Neural crest cell (in vitro differentiated cells): ENCODE results near the gene PHYHIPL. TPM values are rescaled to one million over a fixed set of nuclear protein-coding genes. Genes with fewer than 3 reads are reported as not detected.

Source experiments
- DNase-seq: peaks from one replicate; pipeline ENCODE4 v3.0.0; 2021; ENCODE audit warnings: low read depth, mixed read lengths, low spot score
- H3K27ac Mint-ChIP-seq: one replicate; pipeline ENCODE4 v1.8.0; 2021; ENCODE audit warnings: mild to moderate bottlenecking, mixed read lengths; ENCODE audit not compliant: unreplicated experiment
- H3K27me3 Mint-ChIP-seq: 2 replicates; pipeline ENCODE4 v1.8.0; 2021; ENCODE audit warnings: low read depth, mild to moderate bottlenecking, mixed read lengths
- H3K36me3 Mint-ChIP-seq: 2 replicates; pipeline ENCODE4 v1.8.0; 2021; ENCODE audit warnings: low read depth, mild to moderate bottlenecking, mixed read lengths
- H3K4me1 Mint-ChIP-seq: 2 replicates; pipeline ENCODE4 v1.8.0; 2021; ENCODE audit warnings: mixed read lengths
- H3K4me3 Mint-ChIP-seq: one replicate; pipeline ENCODE4 v1.8.0; 2021; ENCODE audit warnings: mild to moderate bottlenecking, mixed read lengths
- H3K9me3 Mint-ChIP-seq: 2 replicates; pipeline ENCODE4 v1.8.0; 2021; ENCODE audit warnings: mixed read lengths
- CTCF ChIP-seq: fragments of 200-600 bp; sonication (generic); conservative IDR thresholded peaks from 2 replicates; pipeline ENCODE4 v1.5.0; 2021; ENCODE audit warnings: antibody characterized with exemption, mild to moderate bottlenecking
- total RNA-seq: library from RNA; stranded (reverse); gene quantifications from 2 replicates; pipeline ENCODE4 v1.2.1, GENCODE V29; 2021

PHYHIPL gene
- total RNA-seq, 1 donor from 2014 or later: 17.5 TPM

DNA sequence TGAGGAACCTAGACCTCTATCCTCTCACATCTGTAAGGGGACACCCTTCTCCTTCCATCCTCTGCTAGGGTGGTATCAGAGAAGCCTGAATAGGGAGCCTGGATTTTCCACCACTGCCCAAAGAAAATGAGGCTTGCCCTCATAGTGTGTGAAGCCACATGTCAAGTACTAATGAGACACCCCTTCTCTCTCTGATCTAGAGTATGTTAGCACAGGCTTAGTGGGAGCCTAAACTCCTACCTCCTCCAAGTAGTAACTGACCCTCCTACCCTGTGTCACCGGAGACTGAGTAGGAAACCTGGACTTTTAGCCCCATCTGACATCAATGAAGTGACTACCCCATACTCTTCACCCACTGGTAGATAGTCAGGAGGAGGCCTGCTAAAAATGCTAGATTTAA lies 65.6 kb downstream of the PHYHIPL start:
- Mint-ChIP-seq H3K36me3 (peaks cover 16% of the 10 kb centered on the region), H3K27me3 (no peaks in the 10 kb centered on the region), H3K4me1 (peaks cover 7% of the 10 kb centered on the region), H3K9me3 (peaks cover 2% of the 10 kb centered on the region), H3K27ac (no peak overlapping the region), H3K4me3 (no peak overlapping the region)
- no peak for TF ChIP-seq CTCF
- no peak for DNase-seq

GRCh38 chr10:59242991-59243390 lies 66.5 kb downstream of the PHYHIPL start:
- no peak overlapping the region for H3K4me3 Mint-ChIP-seq
- H3K4me1 Mint-ChIP-seq: peaks cover 7% of the 10 kb centered on the region
- no peak for TF ChIP-seq CTCF
- peaks cover 2% of the 10 kb centered on the region for H3K9me3 Mint-ChIP-seq
- no peak for DNase-seq
- no peaks in the 10 kb centered on the region for H3K27me3 Mint-ChIP-seq
- H3K27ac Mint-ChIP-seq: no peak overlapping the region
- peaks cover 16% of the 10 kb centered on the region for H3K36me3 Mint-ChIP-seq

GRCh38 chr10:59243611-59244195 lies 67.3 kb downstream of the PHYHIPL start:
- DNase-seq: no peak
- Mint-ChIP-seq H3K4me1 (peaks cover 7% of the 10 kb centered on the region), H3K27ac (no peak overlapping the region), H3K4me3 (no peak overlapping the region), H3K27me3 (no peaks in the 10 kb centered on the region), H3K36me3 (peaks cover 16% of the 10 kb centered on the region), H3K9me3 (peaks cover 2% of the 10 kb centered on the region)
- no peak for TF ChIP-seq CTCF

- no peak for TF ChIP-seq CTCF
- H3K36me3 Mint-ChIP-seq: peaks cover 11% of the 10 kb centered on the region
- no peak overlapping the region for H3K27ac Mint-ChIP-seq
- H3K9me3 Mint-ChIP-seq: peaks cover 2% of the 10 kb centered on the region
- no peaks in the 10 kb centered on the region for H3K27me3 Mint-ChIP-seq
- no peak overlapping the region for H3K4me3 Mint-ChIP-seq
- H3K4me1 Mint-ChIP-seq: peaks cover 7% of the 10 kb centered on the region
- no peak for DNase-seq
These were observed 68.4 kb downstream of the PHYHIPL start for GRCh38 chr10:59244871-59245270.

DNA sequence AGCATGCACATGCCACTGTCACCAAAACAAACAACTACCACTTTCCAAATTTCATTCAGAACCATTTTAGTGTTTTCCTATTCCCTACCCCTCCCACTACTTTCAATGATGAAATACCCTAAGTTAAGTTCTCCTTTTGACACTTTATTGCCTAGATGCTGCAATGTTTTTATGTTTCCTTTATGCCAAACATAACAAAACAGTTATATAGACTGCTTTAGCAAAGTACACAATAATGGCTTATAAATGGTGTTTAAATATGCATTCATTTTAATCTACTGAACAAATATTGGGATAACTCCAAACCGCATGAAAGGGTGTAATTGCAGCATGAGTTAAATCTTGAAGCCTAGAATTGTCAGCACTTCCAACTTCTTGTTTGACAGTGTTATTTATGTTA lies 69.2 kb downstream of the PHYHIPL start:
- H3K9me3 Mint-ChIP-seq: peaks cover 2% of the 10 kb centered on the region
- peaks cover 7% of the 10 kb centered on the region for H3K4me1 Mint-ChIP-seq
- no peak for TF ChIP-seq CTCF
- H3K27me3 Mint-ChIP-seq: no peaks in the 10 kb centered on the region
- DNase-seq: no peak
- H3K27ac Mint-ChIP-seq: no peak overlapping the region
- H3K4me3 Mint-ChIP-seq: no peak overlapping the region
- peaks cover 11% of the 10 kb centered on the region for H3K36me3 Mint-ChIP-seq
